ENCODE results near the gene TIMM13.

DNA sequence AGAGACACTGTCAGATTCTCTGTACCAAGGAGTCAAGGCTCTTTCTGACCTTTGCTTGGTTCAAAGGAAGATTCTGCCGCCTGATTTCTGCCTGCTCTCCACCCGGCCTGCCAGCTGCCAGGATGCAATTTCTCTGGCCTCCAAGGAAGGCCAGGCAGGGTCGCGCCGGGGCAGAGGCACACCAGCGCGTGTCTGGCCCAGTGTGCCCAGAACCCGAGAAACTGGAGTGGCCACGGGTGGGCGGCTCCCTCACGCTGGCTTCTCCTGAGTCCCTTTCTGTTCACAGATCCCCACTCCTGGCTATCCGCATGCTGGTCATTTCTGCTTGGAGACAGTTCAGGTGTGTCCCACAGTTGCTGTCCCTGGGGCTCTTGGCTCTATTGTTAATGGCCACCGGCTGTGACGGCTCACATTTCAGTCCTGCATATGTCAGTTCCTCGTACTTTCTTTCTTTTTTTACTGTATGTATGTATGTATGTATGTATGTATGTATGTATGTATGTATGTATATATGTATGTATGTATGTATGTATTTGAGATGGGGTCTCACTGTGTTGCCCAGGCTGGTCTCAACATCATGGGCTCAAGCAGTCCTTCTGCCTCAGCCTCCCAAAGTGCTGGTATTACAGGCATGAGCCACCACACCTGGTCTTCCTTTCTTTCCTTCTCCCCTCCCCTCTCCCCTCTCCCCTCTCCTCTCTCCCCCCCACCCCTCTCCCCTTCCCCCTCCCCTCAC lies 50.4 kb downstream of the TIMM13 start:
- TF ChIP-seq SAP30 (IDR thresholded peaks at IDR 0.05; ENCODE audit: insufficient read depth, insufficient replicate concordance, low read length) = no peak
- TF ChIP-seq, protein P1, sequence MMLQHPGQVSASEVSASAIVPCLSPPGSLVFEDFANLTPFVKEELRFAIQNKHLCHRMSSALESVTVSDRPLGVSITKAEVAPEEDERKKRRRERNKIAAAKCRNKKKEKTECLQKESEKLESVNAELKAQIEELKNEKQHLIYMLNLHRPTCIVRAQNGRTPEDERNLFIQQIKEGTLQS (IDR thresholded peaks at IDR 0.05; ENCODE audit: insufficient read depth, low read depth, low read length) = no peak
- no peak for TF ChIP-seq MAFK (IDR thresholded peaks at IDR 0.05; ENCODE audit: low read depth, low read length)
- no peak for TF ChIP-seq CTCF (IDR thresholded peaks at IDR 0.05; ENCODE audit: control extremely low read depth in 1 of 3, insufficient read depth in 1 of 3, low read depth in 1 of 3, low read length in 3 of 3)
- no peak for TF ChIP-seq PHF8 (conservative IDR thresholded peaks at IDR 0.05; ENCODE audit: low read depth, low read length)
- no peak for TF ChIP-seq CEBPB (IDR thresholded peaks at IDR 0.05; ENCODE audit: low read depth, low read length)
- TF ChIP-seq JUND (IDR thresholded peaks at IDR 0.05; ENCODE audit: low read length) = no peak
- TF ChIP-seq POLR2AphosphoS5 (IDR thresholded peaks at IDR 0.05; ENCODE audit: low read depth, low read length) = no peak
- TF ChIP-seq, protein P2, sequence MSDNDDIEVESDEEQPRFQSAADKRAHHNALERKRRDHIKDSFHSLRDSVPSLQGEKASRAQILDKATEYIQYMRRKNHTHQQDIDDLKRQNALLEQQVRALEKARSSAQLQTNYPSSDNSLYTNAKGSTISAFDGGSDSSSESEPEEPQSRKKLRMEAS (IDR thresholded peaks at IDR 0.05) = no peak
- no peak for TF ChIP-seq SP4 (IDR thresholded peaks at IDR 0.05; ENCODE audit: low read length)
- TF ChIP-seq TAF1 (IDR thresholded peaks at IDR 0.05; ENCODE audit: low read depth, low read length) = no peak

All from H1 (cell line).